Stimulated activated CD8-positive, alpha-beta memory T cell treated with anti-CD3 and anti-CD28 coated beads, Interleukin-7, amount 100 ng/mL, for 48 hours (primary cell): ENCODE measurements around the gene DCTN4.
A peak's percentile ranks its signal among the peaks of the same experiment; 100 is the strongest.
"Not testable (repeated sequence)": the region's sequence is repeated elsewhere in the genome, so short reads cannot be mapped to it uniquely, and the experiment has no call there.

Source experiments
- DNase-seq, 2 donors: peaks; one replicate each; pipeline ENCODE4 v3.0.0-alpha.2; 2020; ENCODE audit warnings: low read depth in 1 of 2; ENCODE audit errors: extremely low read depth in 1 of 2

Gene DCTN4

GRCh38 chr5:150758531-150759333, at the start of gene DCTN4:
TSS of gene DCTN4 (minus strand) at chr5:150759017. CDS start at chr5:150758993, 24 bp downstream.
- DNase-seq: peak; percentile 83 to 94

- DNase-seq: no peak
Measured at GRCh38 chr5:150804388-150804787, 45.6 kb upstream of the DCTN4 start.

- no peak for DNase-seq
Measured at GRCh38 chr5:150801117-150801927, 42.5 kb upstream of the DCTN4 start.

- no peak for DNase-seq
Measured at GRCh38 chr5:150797384-150797783, 38.6 kb upstream of the DCTN4 start.

- DNase-seq: no peak
Measured at GRCh38 chr5:150794927-150795326, 36.1 kb upstream of the DCTN4 start.

GRCh38 chr5:150793423-150793888, 34.6 kb upstream of the DCTN4 start:
- not testable (repeated sequence) for DNase-seq

GRCh38 chr5:150791536-150791935, 32.7 kb upstream of the DCTN4 start:
- no peak for DNase-seq

GRCh38 chr5:150789943-150790611, 31.3 kb upstream of the DCTN4 start:
- peak in 1 of 2 donors; percentile 75 for DNase-seq

GRCh38 chr5:150789450-150789849, 30.6 kb upstream of the DCTN4 start:
- no peak for DNase-seq

GRCh38 chr5:150788977-150789376, 30.2 kb upstream of the DCTN4 start:
- no peak for DNase-seq

GRCh38 chr5:150787656-150788055, 28.8 kb upstream of the DCTN4 start:
- DNase-seq: no peak

GRCh38 chr5:150786876-150787275, 28.1 kb upstream of the DCTN4 start:
- no peak for DNase-seq

GRCh38 chr5:150785950-150786349, 27.1 kb upstream of the DCTN4 start:
- DNase-seq: no peak

- peak in 1 of 2 donors; percentile 59 for DNase-seq
Measured at GRCh38 chr5:150783422-150783928, 24.7 kb upstream of the DCTN4 start.

GRCh38 chr5:150782850-150783249, 24.0 kb upstream of the DCTN4 start:
- no peak for DNase-seq

- no peak for DNase-seq
Measured at GRCh38 chr5:150781706-150782614, 23.1 kb upstream of the DCTN4 start.

GRCh38 chr5:150780816-150781221, 22.0 kb upstream of the DCTN4 start:
- DNase-seq: no peak

- DNase-seq: peak in 1 of 2 donors; percentile 65
Measured at GRCh38 chr5:150780187-150780692, 21.4 kb upstream of the DCTN4 start.

- no peak for DNase-seq
Measured at GRCh38 chr5:150779397-150780186, 20.8 kb upstream of the DCTN4 start.
